A172 (cell line): Measurements from ENCODE around the gene DYNC2I2. TPM values are rescaled to one million over a fixed set of nuclear protein-coding genes. Genes with fewer than 3 reads are reported as not detected.
"Not testable (repeated sequence)": the region's sequence is repeated elsewhere in the genome, so short reads cannot be mapped to it uniquely, and the experiment has no call there.

Experiments used
- DNase-seq: peaks from one replicate; pipeline ENCODE4 v3.0.0-alpha.2; 2015; ENCODE audit warnings: low spot score
- total RNA-seq: library from RNA; depleted of rRNA; stranded (reverse); fragments of >200 nt; shearing (Covaris generic); gene quantifications from 2 replicates; pipeline ENCODE4 v1.2.3, GENCODE V29; 2014; rRNA removed

Gene DYNC2I2
- total RNA-seq, 1 experiment from 2014 or later = 239 TPM

GRCh38 chr9:128615571-128615970, 41.1 kb downstream of the DYNC2I2 start:
- DNase-seq = no peak

DNA sequence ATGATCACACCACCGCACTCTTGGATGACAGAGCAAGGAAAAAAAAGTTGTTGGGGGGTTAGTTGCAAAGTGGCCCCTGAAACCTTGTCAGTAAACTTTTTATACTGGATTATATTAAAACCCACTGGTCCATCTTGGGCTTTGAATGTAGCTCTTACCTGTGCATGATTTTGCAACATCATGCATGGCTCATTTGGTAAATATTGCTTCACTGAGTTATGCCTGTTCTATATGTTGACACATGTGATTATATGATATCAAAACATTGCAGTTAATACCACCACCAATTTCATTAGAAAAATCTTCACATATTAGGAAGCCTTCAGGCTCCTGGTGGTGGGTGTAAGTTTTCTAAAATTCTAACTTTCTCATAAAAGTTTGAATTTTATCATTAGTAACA, 41.9 kb downstream of the DYNC2I2 start:
- DNase-seq = no peak

DNA sequence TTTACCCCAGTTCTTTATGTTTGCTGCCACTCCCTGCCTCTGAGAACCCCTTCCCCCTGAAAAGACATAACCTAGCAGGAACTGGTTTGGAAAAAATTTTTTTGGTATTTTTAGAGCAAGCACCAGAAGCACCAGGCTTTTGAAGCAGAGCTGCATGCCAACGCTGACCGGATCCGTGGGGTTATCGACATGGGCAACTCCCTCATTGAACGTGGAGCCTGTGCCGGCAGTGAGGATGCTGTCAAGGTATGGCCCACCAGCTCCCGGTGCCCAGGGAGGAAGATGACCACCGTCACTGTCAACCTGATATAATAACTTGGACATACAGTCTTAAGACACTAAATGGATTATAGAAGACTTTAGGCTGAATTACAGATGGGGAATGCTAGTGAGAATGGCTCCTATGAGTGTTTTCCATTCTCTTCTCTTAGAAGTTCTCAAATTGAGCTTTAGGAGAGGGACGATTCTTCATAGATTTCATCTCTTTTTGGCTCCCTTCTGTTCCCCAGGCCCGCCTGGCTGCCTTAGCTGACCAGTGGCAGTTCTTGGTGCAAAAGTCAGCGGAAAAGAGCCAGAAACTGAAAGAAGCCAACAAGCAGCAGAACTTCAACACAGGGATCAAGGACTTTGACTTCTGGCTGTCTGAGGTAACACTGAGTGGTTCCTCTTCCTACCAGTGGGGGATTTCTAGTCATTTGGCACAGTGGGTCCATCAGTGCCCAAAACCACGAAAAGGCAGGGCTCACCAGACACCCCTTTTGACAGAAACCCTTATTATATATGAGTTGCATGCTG, 44.9 kb downstream of the DYNC2I2 start:
- no peak for DNase-seq

DNA sequence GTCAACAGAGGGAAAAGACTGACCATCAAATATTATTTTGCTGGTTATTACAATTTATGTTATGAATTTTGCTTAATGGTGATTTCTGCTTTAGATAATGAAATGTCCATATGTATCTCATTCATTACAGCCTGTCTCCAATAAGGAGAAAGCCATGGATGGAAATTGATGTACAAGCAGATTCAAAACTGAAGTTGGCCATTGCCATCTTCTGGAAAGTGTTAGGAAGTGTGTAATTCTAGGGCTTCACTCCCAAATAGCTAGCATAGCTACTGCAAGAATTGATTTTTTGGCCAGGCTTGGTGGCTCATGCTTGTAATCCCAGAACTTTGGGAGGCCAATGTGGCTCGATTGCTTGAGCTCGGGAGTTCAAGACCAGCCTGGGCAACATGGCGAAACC, 45.8 kb downstream of the DYNC2I2 start:
- DNase-seq = no peak

DNA sequence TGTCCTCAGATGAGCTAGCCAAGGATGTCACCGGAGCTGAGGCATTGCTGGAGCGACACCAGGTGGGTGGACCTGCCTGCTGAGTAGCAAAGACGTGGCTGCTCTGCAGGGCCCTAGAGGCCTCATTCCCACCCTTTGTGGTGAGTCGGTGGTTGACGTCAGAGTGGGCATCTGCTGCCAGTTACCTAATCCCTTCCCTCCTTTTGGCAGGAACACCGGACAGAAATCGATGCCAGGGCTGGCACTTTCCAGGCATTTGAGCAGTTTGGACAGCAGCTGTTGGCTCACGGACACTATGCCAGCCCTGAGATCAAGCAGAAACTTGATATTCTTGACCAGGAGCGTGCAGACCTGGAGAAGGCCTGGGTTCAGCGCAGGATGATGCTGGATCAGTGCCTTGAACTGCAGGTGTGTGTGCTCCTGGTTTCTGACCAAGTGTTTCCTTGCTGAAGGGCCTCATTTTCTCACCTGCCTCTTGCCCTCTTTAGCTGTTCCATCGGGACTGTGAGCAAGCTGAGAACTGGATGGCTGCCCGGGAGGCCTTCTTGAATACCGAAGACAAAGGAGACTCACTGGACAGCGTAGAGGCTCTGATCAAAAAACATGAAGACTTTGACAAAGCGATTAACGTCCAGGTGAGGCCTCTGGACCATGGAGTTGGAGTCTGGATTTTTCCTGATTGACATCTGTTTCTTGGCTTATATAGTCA, 48.9 kb downstream of the DYNC2I2 start:
- peak; percentile 46 for DNase-seq

- DNase-seq = no peak
Observed at GRCh38 chr9:128603697-128604096, 53.0 kb downstream of the DYNC2I2 start.

DNA sequence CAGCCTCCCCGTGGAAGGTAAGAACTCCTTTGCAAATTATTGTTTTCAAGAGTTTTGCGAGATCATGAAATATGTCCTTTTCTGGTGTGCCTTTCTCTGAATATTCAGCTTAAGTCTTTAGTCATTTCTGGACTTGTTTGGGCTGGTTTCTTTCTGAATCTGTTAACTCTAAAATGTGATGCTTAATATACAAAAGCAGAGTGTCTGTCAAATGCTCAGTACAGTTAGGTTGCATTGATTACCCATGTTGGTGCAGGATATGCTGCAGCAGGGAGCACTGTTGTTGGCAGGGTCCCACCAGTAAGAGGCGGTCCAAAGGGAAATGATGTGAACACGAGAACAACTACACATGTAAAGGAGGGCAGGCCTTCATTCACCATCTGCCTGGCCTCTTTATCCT, 56.5 kb downstream of the DYNC2I2 start:
- no peak for DNase-seq

- no peak for DNase-seq
Observed at GRCh38 chr9:128595471-128595870, 61.2 kb downstream of the DYNC2I2 start.

DNA sequence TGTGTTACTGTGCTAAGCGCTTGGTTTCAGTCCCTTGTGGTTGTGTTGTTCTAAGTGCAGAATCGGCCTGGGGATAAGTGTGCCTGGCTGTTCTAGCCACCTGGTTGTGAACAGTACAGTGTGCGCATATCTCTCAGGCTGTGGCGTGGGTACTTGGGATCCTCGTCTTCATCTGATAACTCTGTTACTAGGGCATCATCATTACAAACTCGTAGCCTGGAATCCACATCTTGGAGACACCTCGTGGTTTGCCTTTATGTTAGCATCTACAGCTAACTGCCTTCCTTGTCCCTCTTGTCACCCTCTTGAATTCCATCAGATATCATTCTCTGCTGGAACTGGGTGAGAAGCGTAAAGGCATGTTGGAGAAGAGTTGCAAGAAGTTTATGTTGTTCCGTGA, 62.8 kb downstream of the DYNC2I2 start:
- DNase-seq = no peak

DNA sequence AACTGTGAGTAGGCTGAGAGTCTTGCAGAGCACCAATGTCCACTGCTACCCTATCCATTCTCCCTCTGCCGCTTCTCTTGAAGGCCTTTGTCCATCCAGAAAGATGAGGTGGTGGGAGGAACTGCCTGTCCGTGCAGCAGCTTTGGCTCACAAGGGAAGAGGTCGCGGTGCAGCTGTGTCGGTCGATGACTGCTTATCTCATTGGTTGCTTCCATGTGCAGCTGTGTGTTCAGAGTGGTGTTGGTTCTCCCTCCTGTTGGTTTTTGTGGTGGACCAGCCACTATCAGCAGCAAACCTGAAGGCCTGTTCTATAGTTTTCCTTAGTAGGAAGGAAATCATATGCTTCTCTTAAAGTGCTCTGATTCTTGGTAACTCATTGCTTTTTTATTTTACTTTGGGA, 63.6 kb downstream of the DYNC2I2 start:
- no peak for DNase-seq

DNA sequence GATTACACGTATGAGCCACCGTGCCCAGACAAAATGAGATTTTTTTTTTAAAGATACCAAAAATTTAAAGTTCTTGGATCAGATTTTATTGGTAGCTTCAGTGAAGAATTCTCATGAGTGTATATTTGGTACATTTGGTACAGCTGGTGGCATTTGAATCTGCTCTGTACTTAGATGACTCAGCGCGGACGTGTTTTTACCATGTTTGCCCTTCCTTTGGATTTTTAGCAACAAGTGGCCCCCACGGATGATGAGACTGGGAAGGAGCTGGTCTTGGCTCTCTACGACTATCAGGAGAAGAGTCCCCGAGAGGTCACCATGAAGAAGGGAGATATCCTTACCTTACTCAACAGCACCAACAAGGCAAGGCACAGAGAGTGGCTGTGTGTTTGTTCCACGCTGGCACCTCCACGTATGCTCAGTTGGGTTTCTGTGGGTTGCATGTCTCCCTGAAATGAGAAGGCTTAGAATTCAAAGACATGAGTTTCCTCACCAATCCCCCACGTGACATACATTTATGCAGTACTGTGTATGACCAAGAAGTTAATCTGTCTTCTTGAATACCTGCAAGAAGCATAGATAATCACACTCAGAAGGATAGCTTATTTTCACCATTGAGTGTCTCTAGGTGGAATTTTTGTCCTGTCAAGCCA, 67.9 kb downstream of the DYNC2I2 start:
- no peak for DNase-seq

DNA sequence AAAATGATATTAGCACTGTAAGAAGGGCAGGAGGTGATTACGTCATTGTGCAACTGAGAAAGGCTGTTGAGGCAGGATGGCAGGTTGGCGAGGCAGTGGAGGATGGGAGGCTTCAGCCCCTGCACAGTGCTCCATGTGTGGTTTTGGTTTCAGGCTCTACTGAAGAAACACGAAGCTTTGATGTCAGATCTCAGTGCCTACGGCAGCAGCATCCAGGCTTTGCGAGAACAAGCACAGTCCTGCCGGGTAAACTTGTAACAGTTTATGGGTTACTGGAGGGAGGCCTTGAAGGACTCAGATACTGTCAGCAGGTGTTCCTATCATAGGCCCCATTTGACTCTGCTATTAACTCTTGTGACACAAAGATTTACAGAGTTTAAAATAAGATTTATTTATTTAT, 69.2 kb downstream of the DYNC2I2 start:
- DNase-seq = no peak

DNA sequence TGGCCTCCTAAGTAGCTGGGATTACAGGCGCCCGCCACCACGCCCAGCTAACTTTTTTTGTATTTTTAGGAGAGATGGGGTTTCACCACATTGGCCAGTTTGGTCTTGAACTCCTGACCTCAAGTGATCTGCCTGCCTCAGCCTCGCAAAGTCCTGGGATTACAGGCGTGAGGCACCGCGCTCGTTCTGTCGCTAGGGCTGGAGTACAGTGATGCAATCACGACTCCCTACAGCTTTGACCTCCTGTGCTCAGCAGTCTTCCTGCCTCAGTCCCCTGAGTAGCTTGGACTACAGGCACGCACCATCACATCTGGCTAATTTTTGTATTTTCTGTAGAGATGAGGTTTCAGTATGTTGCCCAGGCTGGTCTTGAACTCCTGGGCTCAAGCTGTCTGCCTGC, 69.7 kb downstream of the DYNC2I2 start:
- DNase-seq = not testable (repeated sequence)

DNA sequence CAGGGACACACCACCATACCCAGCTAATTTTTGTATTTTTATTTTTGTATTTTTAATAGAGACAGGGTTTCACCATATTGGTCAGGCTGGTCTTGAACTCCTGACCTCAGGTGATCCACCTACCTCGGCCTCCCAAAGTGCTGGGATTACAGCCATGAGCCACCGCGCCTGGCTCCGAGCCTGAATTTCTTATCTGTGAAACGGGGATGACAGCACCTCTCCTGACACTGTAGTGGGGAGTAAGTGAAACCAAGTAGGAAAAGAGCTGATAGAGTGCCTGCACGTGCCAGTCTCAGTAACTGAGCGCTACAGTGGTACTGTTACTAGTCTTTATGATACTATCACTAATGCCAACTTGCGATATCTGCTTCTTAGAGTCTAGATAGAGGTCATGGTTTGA, 71.5 kb downstream of the DYNC2I2 start:
- DNase-seq = not testable (repeated sequence)

Other genes with a start within 250 kb of the DYNC2I2 start
- 60.3 and 64.0 TPM in 2 replicates for gene CERCAM, start 236.0 kb downstream of the DYNC2I2 start, total RNA-seq
- 44.7 and 55.7 TPM in 2 replicates for gene ODF2, start 200.8 kb downstream of the DYNC2I2 start, total RNA-seq
- gene GLE1, start 152.1 kb downstream of the DYNC2I2 start, total RNA-seq = 97.5 and 101 TPM in 2 replicates
- gene SPTAN1, start 104.3 kb downstream of the DYNC2I2 start, total RNA-seq = 411 and 440 TPM in 2 replicates
- gene SET, start 32.4 kb upstream of the DYNC2I2 start, total RNA-seq = 1,187 and 1,647 TPM in 2 replicates
- 16.6 and 18.1 TPM in 2 replicates for gene PKN3, start 45.7 kb upstream of the DYNC2I2 start, total RNA-seq
- 153 and 193 TPM in 2 replicates for gene ZDHHC12, start 67.3 kb upstream of the DYNC2I2 start, total RNA-seq
- 14.8 and 29.1 TPM in 2 replicates for gene ZER1, start 115.1 kb upstream of the DYNC2I2 start, total RNA-seq
- gene TBC1D13, start 130.4 kb upstream of the DYNC2I2 start, total RNA-seq = 41.9 and 43.6 TPM in 2 replicates
- gene ENDOG, start 161.7 kb upstream of the DYNC2I2 start, total RNA-seq = 57.8 and 65.3 TPM in 2 replicates
- gene SPOUT1, start 172.9 kb upstream of the DYNC2I2 start, total RNA-seq = 28.0 and 36.4 TPM in 2 replicates
- 15.5 and 19.5 TPM in 2 replicates for gene KYAT1, start 225.1 kb upstream of the DYNC2I2 start, total RNA-seq
- gene LRRC8A, start 225.3 kb upstream of the DYNC2I2 start, total RNA-seq = 62.5 and 71.4 TPM in 2 replicates